NB4 (cell line): ENCODE data around the gene SEPHS2.

Experiments
- CTCF ChIP-seq: IDR thresholded peaks from one replicate; pipeline ENCODE4 v1.5.1; 2012; ENCODE audit warnings: low read depth, low read length
- POLR2A ChIP-seq: IDR thresholded peaks from 2 replicates; pipeline ENCODE4 v1.6.1; 2011; ENCODE audit warnings: mild to moderate bottlenecking; ENCODE audit not compliant: insufficient read length; ENCODE audit errors: extremely low read depth

- TF ChIP-seq CTCF = no peak
- TF ChIP-seq POLR2A = no peak
Observed at GRCh38 chr16:30485818-30486436, 40.3 kb upstream of the SEPHS2 start.
